K562 (cell line): ENCODE results near the gene BMP10. TPM values are rescaled to one million over a fixed set of nuclear protein-coding genes. Genes with fewer than 3 reads are reported as not detected.

Source experiments
- CTBP1 ChIP-seq: fragments of 450-650 bp; IDR thresholded peaks from 2 replicates; pipeline ENCODE4 v1.6.1; 2016; ENCODE audit warnings: borderline replicate concordance
- GTF2A2 ChIP-seq: IDR thresholded peaks from 2 replicates; pipeline ENCODE4 v1.6.1; 2016; ENCODE audit warnings: mild to moderate bottlenecking, missing genetic modification characterization, missing compliant biosample characterization
- HDAC8 ChIP-seq: fragments of 450-650 bp; IDR thresholded peaks from 2 replicates; pipeline ENCODE4 v1.6.1; 2016; ENCODE audit warnings: mild to moderate bottlenecking, missing genetic modification characterization, moderate library complexity, missing compliant biosample characterization
- SMARCE1 ChIP-seq: fragments of 450-650 bp; IDR thresholded peaks from 2 replicates; pipeline ENCODE4 v1.7.1; 2016; ENCODE audit warnings: mild to moderate bottlenecking
- ZNF436 ChIP-seq: fragments of 250-450, 450-650 bp; sonication (Bioruptor Pico); formaldehyde crosslinking; IDR thresholded peaks from 2 replicates; pipeline ENCODE4 v1.7.0; 2020; ENCODE audit warnings: mild to moderate bottlenecking
- ZNF589 ChIP-seq: fragments of 200-800 bp; sonication (Bioruptor generic); IDR thresholded peaks from 2 replicates; pipeline ENCODE4 v1.6.1; 2016; ENCODE audit warnings: low read depth, missing genetic modification characterization, missing compliant biosample characterization
- polyA plus RNA-seq, 8 experiments: library from polyadenylated mRNA; depleted of rRNA in 4 of 8; stranded (reverse) in 5 of 8; unstranded in 3 of 8; fragments of >200 nt; fragmentation: Nextera tagmentation in 2 of 8; fragmentation: Illumina TruSeq in 1 of 8; extraction: Ambion mirVana in 2 of 8; extraction: Trizol in 1 of 8; gene quantifications; 2 replicates each; pipeline versions ENCODE4 v1.2.1 to v1.2.3, GENCODE V29; 2011 to 2014; ENCODE audit warnings: inconsistent platforms in 1 of 8, missing spikeins in 1 of 8
- total RNA-seq, 7 experiments: library from RNA; depleted of rRNA in 6 of 7; stranded (reverse); fragments of >200 nt in 6 of 7; fragmentation: Illumina TruSeq in 2 of 7; extraction: Trizol in 2 of 7; gene quantifications; 2 replicates each; pipeline versions ENCODE4 v1.2.1 to v1.2.3, GENCODE V29; 2011 to 2021; ENCODE audit warnings: low replicate concordance in 1 of 7
- TF ChIP-seq, protein P1 (sequence below): fragments of 450-650 bp; IDR thresholded peaks from 2 replicates; pipeline ENCODE4 v1.6.1; 2016; ENCODE audit warnings: mild to moderate bottlenecking, moderate library complexity
- TF ChIP-seq, protein P2 (sequence below), 2 experiments: fragments of 450-650 bp; formaldehyde crosslinking in 1 of 2; IDR thresholded peaks; 2 replicates each; pipeline versions ENCODE4 v1.4.0 to v1.6.1; 2014 to 2020; ENCODE audit warnings: mild to moderate bottlenecking in 2 of 2, borderline replicate concordance in 1 of 2, low read depth in 1 of 2

BMP10 gene
- total and polyA plus RNA-seq, 9 of the 15 experiments (the other 6 are each of a cell fraction or from before 2014, with no cell fraction given) = 0.11 to 0.91 (median 0.43) TPM

DNA sequence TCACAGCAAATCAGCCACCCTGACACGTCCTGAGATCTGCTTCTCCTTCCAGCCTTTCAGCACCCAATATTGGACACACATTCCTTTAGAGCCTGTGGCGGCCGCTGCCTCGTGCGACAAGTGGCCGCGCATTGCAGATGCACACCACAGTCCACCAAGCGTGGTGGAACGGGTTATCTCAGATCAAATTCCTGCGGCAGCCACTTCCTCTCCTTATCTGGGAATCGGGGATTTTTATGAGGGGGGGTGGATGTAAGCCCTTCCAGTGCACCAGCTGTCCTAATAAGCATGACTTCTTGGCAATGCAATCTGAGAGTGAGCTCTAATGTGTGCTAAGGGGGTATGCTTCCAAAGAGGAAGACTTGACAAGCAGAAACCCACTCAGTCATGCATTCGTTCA lies 18.3 kb upstream of the BMP10 start (continued):
- TF ChIP-seq, protein P1, sequence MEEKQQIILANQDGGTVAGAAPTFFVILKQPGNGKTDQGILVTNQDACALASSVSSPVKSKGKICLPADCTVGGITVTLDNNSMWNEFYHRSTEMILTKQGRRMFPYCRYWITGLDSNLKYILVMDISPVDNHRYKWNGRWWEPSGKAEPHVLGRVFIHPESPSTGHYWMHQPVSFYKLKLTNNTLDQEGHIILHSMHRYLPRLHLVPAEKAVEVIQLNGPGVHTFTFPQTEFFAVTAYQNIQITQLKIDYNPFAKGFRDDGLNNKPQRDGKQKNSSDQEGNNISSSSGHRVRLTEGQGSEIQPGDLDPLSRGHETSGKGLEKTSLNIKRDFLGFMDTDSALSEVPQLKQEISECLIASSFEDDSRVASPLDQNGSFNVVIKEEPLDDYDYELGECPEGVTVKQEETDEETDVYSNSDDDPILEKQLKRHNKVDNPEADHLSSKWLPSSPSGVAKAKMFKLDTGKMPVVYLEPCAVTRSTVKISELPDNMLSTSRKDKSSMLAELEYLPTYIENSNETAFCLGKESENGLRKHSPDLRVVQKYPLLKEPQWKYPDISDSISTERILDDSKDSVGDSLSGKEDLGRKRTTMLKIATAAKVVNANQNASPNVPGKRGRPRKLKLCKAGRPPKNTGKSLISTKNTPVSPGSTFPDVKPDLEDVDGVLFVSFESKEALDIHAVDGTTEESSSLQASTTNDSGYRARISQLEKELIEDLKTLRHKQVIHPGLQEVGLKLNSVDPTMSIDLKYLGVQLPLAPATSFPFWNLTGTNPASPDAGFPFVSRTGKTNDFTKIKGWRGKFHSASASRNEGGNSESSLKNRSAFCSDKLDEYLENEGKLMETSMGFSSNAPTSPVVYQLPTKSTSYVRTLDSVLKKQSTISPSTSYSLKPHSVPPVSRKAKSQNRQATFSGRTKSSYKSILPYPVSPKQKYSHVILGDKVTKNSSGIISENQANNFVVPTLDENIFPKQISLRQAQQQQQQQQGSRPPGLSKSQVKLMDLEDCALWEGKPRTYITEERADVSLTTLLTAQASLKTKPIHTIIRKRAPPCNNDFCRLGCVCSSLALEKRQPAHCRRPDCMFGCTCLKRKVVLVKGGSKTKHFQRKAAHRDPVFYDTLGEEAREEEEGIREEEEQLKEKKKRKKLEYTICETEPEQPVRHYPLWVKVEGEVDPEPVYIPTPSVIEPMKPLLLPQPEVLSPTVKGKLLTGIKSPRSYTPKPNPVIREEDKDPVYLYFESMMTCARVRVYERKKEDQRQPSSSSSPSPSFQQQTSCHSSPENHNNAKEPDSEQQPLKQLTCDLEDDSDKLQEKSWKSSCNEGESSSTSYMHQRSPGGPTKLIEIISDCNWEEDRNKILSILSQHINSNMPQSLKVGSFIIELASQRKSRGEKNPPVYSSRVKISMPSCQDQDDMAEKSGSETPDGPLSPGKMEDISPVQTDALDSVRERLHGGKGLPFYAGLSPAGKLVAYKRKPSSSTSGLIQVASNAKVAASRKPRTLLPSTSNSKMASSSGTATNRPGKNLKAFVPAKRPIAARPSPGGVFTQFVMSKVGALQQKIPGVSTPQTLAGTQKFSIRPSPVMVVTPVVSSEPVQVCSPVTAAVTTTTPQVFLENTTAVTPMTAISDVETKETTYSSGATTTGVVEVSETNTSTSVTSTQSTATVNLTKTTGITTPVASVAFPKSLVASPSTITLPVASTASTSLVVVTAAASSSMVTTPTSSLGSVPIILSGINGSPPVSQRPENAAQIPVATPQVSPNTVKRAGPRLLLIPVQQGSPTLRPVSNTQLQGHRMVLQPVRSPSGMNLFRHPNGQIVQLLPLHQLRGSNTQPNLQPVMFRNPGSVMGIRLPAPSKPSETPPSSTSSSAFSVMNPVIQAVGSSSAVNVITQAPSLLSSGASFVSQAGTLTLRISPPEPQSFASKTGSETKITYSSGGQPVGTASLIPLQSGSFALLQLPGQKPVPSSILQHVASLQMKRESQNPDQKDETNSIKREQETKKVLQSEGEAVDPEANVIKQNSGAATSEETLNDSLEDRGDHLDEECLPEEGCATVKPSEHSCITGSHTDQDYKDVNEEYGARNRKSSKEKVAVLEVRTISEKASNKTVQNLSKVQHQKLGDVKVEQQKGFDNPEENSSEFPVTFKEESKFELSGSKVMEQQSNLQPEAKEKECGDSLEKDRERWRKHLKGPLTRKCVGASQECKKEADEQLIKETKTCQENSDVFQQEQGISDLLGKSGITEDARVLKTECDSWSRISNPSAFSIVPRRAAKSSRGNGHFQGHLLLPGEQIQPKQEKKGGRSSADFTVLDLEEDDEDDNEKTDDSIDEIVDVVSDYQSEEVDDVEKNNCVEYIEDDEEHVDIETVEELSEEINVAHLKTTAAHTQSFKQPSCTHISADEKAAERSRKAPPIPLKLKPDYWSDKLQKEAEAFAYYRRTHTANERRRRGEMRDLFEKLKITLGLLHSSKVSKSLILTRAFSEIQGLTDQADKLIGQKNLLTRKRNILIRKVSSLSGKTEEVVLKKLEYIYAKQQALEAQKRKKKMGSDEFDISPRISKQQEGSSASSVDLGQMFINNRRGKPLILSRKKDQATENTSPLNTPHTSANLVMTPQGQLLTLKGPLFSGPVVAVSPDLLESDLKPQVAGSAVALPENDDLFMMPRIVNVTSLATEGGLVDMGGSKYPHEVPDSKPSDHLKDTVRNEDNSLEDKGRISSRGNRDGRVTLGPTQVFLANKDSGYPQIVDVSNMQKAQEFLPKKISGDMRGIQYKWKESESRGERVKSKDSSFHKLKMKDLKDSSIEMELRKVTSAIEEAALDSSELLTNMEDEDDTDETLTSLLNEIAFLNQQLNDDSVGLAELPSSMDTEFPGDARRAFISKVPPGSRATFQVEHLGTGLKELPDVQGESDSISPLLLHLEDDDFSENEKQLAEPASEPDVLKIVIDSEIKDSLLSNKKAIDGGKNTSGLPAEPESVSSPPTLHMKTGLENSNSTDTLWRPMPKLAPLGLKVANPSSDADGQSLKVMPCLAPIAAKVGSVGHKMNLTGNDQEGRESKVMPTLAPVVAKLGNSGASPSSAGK = peak; percentile 58
- TF ChIP-seq, protein P2, sequence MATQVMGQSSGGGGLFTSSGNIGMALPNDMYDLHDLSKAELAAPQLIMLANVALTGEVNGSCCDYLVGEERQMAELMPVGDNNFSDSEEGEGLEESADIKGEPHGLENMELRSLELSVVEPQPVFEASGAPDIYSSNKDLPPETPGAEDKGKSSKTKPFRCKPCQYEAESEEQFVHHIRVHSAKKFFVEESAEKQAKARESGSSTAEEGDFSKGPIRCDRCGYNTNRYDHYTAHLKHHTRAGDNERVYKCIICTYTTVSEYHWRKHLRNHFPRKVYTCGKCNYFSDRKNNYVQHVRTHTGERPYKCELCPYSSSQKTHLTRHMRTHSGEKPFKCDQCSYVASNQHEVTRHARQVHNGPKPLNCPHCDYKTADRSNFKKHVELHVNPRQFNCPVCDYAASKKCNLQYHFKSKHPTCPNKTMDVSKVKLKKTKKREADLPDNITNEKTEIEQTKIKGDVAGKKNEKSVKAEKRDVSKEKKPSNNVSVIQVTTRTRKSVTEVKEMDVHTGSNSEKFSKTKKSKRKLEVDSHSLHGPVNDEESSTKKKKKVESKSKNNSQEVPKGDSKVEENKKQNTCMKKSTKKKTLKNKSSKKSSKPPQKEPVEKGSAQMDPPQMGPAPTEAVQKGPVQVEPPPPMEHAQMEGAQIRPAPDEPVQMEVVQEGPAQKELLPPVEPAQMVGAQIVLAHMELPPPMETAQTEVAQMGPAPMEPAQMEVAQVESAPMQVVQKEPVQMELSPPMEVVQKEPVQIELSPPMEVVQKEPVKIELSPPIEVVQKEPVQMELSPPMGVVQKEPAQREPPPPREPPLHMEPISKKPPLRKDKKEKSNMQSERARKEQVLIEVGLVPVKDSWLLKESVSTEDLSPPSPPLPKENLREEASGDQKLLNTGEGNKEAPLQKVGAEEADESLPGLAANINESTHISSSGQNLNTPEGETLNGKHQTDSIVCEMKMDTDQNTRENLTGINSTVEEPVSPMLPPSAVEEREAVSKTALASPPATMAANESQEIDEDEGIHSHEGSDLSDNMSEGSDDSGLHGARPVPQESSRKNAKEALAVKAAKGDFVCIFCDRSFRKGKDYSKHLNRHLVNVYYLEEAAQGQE (IDR thresholded peaks at IDR 0.05; ENCODE audit: borderline replicate concordance) = peak; percentile 38; the same call in 1 of the 2 replicates
- TF ChIP-seq, protein P2 (CRISPR knock-in tag; IDR thresholded peaks at IDR 0.05; ENCODE audit: low read depth) = no peak
- TF ChIP-seq HDAC8 (tag) (0 out of 2 replicates have a peak, but pooled peaks have one; percentile 36), GTF2A2 (tag) (no peak), CTBP1 (peak; percentile 61; the same call in 1 of the 2 replicates), ZNF589 (CRISPR knock-in tag) (peak; percentile 52; the same call in 1 of the 2 replicates), ZNF436 (CRISPR knock-in tag) (no peak), SMARCE1 (peak; percentile 42; the same call in 1 of the 2 replicates)
